Hepatocyte (in vitro differentiated cells): ENCODE data around the gene RAP1A.

ENCODE experiments used
- EZH2 ChIP-seq: fragments of 200-600 bp; sonication (generic); IDR thresholded peaks from 2 replicates; pipeline ENCODE4 v1.6.1; 2016; ENCODE audit warnings: antibody characterized with exemption, mild to moderate bottlenecking, borderline replicate concordance
- TF ChIP-seq, protein P1 (sequence below): fragments of 200-600 bp; sonication (generic); IDR thresholded peaks from 2 replicates; pipeline ENCODE4 v1.5.1; 2016; ENCODE audit warnings: antibody characterized with exemption, mild to moderate bottlenecking; ENCODE audit not compliant: poor library complexity

DNA sequence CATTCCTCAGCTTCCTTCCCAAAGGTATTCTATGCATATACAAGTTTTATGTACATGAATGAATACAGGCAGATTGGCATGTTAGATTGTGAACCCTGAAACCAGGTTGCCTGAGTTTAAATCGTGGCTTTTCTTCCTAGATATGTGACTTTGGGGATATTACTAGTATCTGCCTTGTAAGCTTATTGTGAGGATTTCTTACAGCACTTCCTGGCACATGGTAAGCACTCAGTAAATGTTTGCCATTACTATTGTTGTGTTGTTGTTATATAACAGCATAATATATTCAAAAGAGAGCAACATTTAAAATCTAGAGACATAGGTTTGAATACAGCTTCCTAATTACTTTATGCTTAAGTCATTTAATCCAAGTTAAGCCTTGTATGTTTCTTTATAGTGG lies 45.1 kb downstream of the RAP1A start:
- TF ChIP-seq, protein P1, sequence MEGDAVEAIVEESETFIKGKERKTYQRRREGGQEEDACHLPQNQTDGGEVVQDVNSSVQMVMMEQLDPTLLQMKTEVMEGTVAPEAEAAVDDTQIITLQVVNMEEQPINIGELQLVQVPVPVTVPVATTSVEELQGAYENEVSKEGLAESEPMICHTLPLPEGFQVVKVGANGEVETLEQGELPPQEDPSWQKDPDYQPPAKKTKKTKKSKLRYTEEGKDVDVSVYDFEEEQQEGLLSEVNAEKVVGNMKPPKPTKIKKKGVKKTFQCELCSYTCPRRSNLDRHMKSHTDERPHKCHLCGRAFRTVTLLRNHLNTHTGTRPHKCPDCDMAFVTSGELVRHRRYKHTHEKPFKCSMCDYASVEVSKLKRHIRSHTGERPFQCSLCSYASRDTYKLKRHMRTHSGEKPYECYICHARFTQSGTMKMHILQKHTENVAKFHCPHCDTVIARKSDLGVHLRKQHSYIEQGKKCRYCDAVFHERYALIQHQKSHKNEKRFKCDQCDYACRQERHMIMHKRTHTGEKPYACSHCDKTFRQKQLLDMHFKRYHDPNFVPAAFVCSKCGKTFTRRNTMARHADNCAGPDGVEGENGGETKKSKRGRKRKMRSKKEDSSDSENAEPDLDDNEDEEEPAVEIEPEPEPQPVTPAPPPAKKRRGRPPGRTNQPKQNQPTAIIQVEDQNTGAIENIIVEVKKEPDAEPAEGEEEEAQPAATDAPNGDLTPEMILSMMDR: no peak
- TF ChIP-seq EZH2: no peak
